NT2/D1 (cell line): ENCODE results near the gene PATJ.
"Not testable (repeated sequence)": the region's sequence is repeated elsewhere in the genome, so short reads cannot be mapped to it uniquely, and the experiment has no call there.

Source experiments
- YY1 ChIP-seq: IDR thresholded peaks from 2 replicates; pipeline ENCODE4 v1.6.1; 2011; ENCODE audit not compliant: insufficient read length, insufficient read depth
- ZNF274 ChIP-seq: IDR thresholded peaks from 2 replicates; pipeline ENCODE4 v1.6.1; 2011; ENCODE audit warnings: mild to moderate bottlenecking, low read depth, low read length

DNA sequence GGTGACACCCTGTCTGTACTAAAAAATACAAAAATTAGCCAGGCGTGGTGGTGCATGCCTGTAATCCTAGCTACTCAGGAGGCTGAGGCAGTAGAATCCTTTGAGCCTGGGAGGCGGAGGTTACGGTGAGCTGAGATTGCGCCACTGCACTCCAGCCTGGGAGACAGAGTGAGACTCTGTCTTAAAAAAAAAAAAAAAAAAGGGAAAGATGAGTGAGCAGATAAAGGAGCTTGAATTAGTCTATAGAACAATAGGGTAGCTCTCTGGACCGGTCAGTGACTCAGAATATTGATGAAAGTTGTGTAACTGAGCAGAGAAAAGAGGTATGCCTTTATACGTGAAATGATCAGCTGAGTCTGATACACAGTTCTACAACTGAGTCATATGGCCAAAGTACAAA, 95.3 kb downstream of the PATJ start:
- TF ChIP-seq YY1, ZNF274: not testable (repeated sequence)
